NCI-H526 (cell line): ENCODE results near the gene IGF1.
"Not testable (repeated sequence)": the region's sequence is repeated elsewhere in the genome, so short reads cannot be mapped to it uniquely, and the experiment has no call there.

Experiments
- DNase-seq, 2 experiments: peaks; one replicate each; lab custom pipeline; 2025; lab: John Stamatoyannopoulos, UW

IGF1 gene

DNA sequence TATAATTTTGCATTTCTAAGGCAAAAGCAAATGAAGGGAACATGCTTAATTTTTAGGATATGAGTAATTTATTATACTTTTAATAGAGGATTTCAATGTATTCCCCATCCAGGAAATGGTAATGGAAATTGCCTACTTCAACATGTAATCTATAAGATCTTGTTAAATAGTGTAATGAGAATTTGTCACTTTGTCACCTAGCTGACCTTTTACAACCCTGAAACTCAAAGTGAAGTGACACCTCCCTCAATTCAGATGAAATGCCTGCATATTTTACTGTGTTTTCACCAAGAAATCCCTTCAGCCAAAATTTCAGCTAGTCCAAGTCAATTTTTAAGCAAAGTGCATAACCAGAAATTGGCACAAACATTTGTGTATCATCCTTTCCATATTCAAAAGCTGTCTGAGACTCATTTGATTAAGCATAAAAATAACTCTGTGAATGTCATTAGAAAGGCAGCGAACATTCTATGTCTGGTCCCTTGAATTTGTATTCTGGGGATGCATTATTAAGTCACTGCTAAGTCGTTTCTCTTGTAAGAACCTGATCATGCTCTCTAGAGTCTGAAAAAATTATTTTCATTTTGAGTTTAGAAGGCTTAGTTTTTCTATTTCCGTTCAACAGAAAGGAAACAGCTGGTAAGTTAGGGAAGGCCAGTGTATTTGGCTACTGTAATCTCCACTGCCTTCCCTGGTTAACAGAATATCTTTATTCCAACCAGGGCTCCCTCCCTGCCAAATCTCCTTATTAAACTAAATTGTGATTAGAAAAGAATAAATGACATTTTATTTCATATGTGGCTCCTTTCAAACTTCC lies 100.8 kb downstream of the IGF1 start:
- no peak for DNase-seq

DNA sequence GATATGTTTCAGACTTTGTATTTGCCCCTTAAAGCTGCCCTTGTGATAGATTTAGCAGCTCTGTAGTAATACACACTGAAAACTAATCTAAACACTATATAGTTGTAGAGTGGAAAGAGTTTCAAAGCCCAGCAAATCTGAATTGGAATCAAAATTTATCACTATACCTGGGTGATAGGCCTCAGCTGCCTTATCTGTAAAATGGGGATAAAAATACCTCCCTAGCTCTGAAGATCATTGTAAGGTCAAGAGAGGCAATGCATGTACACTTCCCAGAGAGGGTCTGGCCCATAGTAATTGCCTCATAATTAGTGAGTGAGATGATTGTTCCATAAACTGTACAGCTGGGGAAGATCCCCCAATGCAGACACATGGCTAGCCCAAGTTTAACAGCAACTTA lies 103.6 kb downstream of the IGF1 start:
- no peak for DNase-seq

DNA sequence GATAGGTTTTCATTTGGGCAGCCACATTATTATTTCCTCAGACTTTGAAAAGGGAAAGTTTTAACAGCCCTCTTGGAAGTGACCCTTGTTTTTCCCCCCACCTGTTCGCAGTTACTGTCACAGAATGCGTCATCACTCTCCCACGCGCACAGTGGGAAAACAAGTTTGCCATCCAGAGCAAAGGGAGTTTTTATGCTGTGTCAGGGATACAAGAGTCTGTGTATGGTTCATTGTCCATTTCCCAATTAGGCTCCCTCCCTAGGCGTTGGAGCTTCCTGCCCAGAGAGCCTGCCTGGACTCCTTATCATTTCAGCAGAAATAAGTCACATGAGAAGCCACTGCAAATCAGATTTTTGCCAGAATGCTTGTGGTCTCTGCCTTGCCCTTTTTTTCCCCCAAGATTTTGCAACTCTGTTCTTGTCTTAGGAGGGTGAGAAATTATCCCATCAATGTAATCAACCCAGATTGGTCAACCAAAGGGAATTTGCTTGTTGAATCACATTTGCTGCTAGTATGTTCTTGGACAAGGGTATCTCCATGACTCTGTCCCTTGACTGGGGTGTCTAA lies 104.1 kb downstream of the IGF1 start:
- no peak for DNase-seq

DNA sequence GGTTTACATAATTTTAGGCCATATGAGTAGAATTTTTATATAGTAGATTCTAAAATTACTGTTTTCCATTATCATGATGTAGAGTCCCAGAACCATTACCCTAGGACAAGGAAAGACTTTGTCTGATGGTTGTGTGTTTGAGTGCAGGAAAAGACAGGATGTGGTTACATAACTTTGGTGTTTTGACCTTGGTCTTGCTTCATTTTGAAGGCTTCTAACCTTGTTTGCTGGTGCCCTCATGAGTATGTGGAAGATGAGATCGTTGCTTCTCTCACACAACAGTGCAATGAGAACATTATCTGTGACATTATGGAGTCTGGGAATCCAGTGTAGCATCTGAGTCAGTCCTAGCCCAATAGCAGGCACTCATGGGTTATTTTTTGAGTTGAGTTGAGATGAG lies 106.2 kb downstream of the IGF1 start:
- no peak for DNase-seq

DNA sequence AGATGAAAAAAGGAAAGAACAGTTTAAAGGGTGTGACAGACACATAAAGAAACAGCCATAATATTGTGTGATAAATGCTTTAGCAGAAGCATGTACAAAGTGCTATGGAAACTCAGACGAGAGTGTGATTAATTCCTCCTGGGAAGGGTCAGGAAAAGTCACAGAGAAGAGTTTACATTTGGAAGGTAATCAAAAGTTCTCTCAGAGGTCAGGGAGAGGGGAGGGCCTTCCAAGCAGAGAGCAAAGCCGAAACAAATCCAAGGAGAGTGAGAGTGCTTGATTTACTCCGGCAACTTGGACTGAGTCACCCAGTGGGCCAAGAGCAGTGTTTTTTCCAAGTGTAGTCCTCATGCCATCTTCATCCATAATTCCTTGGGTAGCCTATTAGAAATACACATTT lies 108.3 kb downstream of the IGF1 start:
- no peak for DNase-seq

DNA sequence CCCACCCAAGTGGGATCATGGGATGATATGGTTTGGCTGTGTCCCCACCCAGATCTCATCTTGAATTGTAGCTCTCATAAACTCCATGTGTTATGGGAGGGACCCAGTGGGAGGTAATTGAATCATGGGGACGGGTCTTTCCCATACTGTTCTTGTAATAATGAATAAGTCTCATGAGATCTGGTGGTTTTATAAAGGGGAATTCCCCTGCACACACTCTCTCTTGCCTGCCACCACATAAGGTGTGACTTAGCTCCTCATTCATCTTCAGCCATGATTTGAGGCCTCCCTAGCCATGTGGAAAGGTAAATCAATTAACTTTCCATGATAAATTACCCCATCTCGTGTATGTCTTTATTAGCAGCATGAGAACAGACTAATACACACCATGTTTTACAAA lies 109.2 kb downstream of the IGF1 start:
- DNase-seq: no peak

DNA sequence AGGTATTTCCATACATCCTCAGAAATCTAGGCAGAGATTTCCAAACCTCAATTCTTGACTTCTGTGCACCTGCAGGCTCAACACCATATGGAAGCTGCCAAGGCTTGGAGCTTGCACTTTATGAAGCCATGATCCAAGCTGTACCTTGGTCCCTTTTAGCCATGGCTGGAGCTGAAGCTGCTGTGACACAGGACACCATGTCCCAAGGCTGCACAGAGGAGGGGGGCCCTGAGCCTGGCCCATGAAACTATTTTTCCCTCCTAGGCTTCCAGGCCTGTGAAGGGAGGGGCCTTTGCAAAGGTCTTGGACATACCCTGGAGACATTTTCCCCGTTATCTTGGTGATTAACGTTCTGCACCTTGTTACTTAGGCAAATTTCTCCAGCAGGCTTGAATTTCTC lies 110.5 kb downstream of the IGF1 start:
- DNase-seq: no peak

DNA sequence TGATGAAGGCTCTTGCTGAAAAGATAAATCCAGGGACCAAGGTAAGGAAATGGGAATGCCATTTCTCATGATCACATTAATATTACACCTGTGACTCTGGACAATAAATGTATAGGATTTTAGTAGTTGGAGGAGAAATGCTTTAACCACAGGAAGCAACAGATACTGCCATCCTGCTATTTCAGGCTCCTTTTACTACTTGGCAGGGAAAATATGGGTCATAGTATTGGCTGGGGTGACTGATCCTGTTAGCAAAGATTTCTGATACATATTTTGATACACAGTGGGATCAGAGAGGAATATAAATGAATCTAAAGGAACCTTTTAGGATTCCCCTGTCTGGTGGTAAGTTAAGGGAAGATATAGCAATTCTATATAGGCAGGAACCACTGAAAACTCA lies 115.0 kb downstream of the IGF1 start:
- no peak for DNase-seq

DNA sequence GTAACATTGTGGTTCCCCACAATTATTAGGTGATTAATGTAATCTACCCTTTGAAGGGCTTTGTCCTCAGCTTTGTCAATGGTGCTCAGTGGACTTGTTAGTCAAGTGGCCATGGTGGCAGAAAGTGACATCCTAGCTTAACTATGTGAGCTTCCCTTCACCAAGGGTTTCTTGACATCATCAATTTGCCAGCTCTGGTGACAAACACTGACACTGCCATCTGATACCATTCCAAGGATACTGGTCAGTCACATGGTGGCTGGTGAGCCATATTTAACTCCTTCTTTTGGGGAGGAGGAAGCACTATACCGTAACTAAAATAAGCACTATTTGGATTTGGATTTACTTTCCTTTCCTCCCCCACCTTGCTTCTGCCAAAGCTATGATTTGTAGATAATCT lies 115.7 kb downstream of the IGF1 start:
- DNase-seq: no peak

DNA sequence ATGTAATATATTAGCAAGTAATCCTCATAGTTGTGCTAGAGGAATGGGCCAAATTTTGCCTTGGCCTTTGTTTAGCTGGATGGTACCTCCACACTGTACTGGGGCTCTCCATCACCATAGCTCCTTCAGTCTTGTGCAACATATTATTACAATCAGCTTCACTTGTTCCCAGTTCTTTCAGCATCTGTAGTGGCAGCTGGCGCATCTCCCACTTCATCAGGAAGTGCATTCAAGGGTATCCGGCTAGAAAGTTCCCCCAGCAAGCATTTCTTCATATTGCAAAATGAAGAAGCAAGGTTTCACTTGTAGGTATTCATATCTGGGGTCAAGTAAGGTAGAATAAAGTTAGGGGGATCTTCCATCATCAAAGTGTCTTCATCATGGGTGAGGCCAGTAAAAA lies 123.7 kb downstream of the IGF1 start:
- DNase-seq: no peak

DNA sequence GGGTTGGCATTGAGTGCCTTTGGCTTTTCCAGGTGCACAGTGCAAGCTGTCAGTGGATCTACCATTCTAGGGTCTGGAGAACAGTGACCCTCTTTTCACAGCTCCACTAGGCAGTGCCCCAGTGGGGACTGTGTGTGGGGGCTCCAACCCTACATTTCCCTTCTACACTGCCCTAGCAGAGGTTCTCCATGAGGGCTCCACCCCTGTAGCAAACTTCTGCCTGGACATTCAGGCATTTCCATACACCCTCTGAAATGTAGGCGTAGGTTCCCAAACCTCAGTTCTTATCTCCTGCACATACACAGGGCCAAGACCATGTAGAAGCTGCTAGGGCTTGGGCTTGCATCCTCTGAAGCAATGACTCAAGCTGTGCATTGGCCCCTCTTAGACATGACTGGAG lies 126.1 kb downstream of the IGF1 start:
- not testable (repeated sequence) for DNase-seq

DNA sequence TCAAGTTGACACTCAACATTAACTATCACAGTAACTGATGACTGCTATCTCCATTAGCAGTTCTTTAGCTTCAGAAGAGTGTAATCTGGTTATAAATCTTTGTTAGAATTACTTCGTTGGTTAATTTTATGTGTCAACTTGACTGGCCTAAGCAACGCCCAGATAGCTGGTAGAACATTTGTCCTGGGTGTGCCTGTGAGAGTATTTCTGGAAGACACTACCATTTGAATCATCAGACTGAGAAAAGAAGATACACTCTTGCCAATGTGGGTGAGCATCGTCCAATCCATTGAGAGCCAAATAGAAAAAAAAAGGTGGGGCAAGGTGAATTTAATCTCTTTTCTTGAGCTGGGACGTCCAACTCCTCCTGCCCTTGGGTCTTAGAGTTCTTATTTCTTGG lies 129.0 kb downstream of the IGF1 start:
- DNase-seq: no peak

DNA sequence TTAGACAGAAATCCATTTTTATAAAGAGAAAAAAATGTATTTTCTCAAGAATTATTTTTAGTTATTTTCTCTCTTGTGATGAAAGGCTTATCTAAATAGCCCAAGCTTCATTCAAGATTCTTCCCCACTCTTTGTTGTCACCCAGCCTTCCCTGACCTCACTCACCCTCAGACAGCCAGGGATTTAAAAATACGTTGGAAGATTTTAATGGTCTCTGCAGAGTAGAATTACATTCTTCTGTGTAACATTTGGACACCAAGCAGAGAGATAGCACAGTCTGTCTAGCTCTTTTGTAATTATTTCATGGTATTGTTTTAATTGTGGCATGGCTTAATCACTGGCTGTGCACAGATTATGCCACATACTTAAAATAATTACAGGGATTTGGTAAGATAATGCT lies 130.3 kb downstream of the IGF1 start:
- no peak for DNase-seq

DNA sequence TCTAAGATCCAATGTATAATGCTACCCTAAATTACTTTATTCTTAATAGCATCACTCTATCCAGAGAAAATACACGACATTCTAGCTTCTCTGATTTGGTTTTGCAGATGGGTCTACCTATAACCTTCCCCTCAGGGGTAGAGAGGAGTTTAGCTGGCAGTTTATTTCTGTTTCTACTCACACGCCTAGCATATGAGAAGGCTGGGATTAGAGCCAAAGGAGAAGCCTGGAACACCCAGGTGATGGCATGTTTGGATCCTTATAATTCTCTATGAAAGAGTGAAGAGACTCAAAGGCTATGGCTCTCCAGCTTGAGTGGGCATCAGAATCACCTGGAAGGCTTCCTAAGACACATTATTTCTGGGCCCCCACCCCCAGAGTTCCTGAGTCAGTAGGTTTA lies 131.3 kb downstream of the IGF1 start:
- DNase-seq: no peak

DNA sequence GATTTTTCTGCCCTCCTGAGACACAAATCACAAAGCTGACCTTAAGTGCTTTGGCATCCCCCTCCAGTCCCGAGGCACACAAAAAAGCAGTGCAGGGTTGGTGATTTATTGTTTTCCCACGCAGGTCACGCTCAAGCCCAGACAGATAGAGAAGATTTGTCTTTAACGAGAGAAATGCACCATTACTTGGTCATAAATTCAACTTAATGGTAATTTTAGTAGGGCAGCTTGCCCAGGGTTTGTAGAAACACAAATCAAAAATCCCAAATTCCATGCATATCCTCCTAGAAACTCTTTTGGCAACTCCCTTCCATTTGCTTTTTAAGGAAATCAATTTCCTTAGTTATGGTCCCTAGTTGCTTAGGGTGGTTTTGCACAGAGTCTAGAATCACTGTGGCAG lies 132.6 kb downstream of the IGF1 start:
- DNase-seq: no peak
